ENCODE measurements around the gene DHX30. TPM values are rescaled to one million over a fixed set of nuclear protein-coding genes. Genes with fewer than 3 reads are reported as not detected.

The DHX30 gene
- total RNA-seq, 1 donor from 2014 or later = 50.0 TPM

- peaks cover 49% of the 10 kb centered on the region for H4K20me1 ChIP-seq (ENCODE audit: insufficient read depth, low read length)
- H3K4me2 ChIP-seq (ENCODE audit: low read length) = no peak overlapping the region
- Mint-ChIP-seq H3K36me3 (ENCODE audit: low read depth, unreplicated experiment) (peaks cover 14% of the 10 kb centered on the region), H3K27ac (ENCODE audit: unreplicated experiment) (no peak overlapping the region), H3K4me3 (ENCODE audit: unreplicated experiment) (no peak overlapping the region), H3K27me3 (ENCODE audit: low read depth, unreplicated experiment) (no peaks in the 10 kb centered on the region), H3K4me1 (ENCODE audit: low read depth, unreplicated experiment) (no peaks in the 10 kb centered on the region), H3K9me3 (ENCODE audit: unreplicated experiment) (peaks cover 2% of the 10 kb centered on the region)
- H3K27ac ChIP-seq (ENCODE audit: low read depth, low read length) = no peak overlapping the region
- peaks cover 29% of the 10 kb centered on the region for H3K36me3 ChIP-seq (ENCODE audit: insufficient read depth, low read length)
- no peaks in the 10 kb centered on the region for H3K9me3 ChIP-seq (ENCODE audit: insufficient read depth, low read depth, low read length)
- no peaks in the 10 kb centered on the region for H3K79me2 ChIP-seq (ENCODE audit: insufficient read depth, low read length)
- no peak overlapping the region for H3K9ac ChIP-seq (ENCODE audit: low read length)
- no peaks in the 10 kb centered on the region for H3K4me1 ChIP-seq (ENCODE audit: insufficient read depth, low read length)
- no peak overlapping the region for H3K4me3 ChIP-seq (ENCODE audit: insufficient read depth, low read depth, low read length)
- TF ChIP-seq CTCF (IDR thresholded peaks at IDR 0.05; ENCODE audit: insufficient read depth, low read depth, low read length) (no peak), EZH2 (IDR thresholded peaks at IDR 0.05; ENCODE audit: insufficient read depth, low read length) (no peak)
- H3K27me3 ChIP-seq (ENCODE audit: insufficient read depth, low read length) = no peaks in the 10 kb centered on the region
- DNase-seq (ENCODE audit: low read depth) (no peak), FAIRE-seq (no peak)
- H2AFZ ChIP-seq (ENCODE audit: low read depth, low read length) = no peak overlapping the region
These were observed 51.3 kb downstream of the DHX30 start for GRCh38 chr3:47854267-47854666.

- no peak overlapping the region for H3K4me3 Mint-ChIP-seq (ENCODE audit: unreplicated experiment)
These were observed 52.0 kb downstream of the DHX30 start for GRCh38 chr3:47854720-47855455.

More at GRCh38 chr3:47854720-47855455, 52.0 kb downstream of the DHX30 start:
- Mint-ChIP-seq H3K9me3 (ENCODE audit: unreplicated experiment) (peaks cover 2% of the 10 kb centered on the region), H3K27ac (ENCODE audit: unreplicated experiment) (no peak overlapping the region), H3K36me3 (ENCODE audit: low read depth, unreplicated experiment) (peaks cover 18% of the 10 kb centered on the region), H3K4me1 (ENCODE audit: low read depth, unreplicated experiment) (no peaks in the 10 kb centered on the region), H3K27me3 (ENCODE audit: low read depth, unreplicated experiment) (no peaks in the 10 kb centered on the region)
- peaks cover 31% of the 10 kb centered on the region for H3K36me3 ChIP-seq (ENCODE audit: insufficient read depth, low read length)
- no peaks in the 10 kb centered on the region for H3K4me1 ChIP-seq (ENCODE audit: insufficient read depth, low read length)
- FAIRE-seq (no peak), DNase-seq (ENCODE audit: low read depth) (no peak)
- no peak for TF ChIP-seq CTCF (IDR thresholded peaks at IDR 0.05; ENCODE audit: insufficient read depth, low read depth, low read length)
- no peak for TF ChIP-seq EZH2 (IDR thresholded peaks at IDR 0.05; ENCODE audit: insufficient read depth, low read length)
- H3K27me3 ChIP-seq (ENCODE audit: insufficient read depth, low read length) = no peaks in the 10 kb centered on the region
- H4K20me1 ChIP-seq (ENCODE audit: insufficient read depth, low read length) = peaks cover 43% of the 10 kb centered on the region
- no peak overlapping the region for H3K4me2 ChIP-seq (ENCODE audit: low read length)
- no peaks in the 10 kb centered on the region for H3K79me2 ChIP-seq (ENCODE audit: insufficient read depth, low read length)
- no peak overlapping the region for H3K27ac ChIP-seq (ENCODE audit: low read depth, low read length)
- H3K4me3 ChIP-seq (ENCODE audit: insufficient read depth, low read depth, low read length) = no peak overlapping the region
- H3K9ac ChIP-seq (ENCODE audit: low read length) = no peak overlapping the region
- H2AFZ ChIP-seq (ENCODE audit: low read depth, low read length) = no peak overlapping the region
- H3K9me3 ChIP-seq (ENCODE audit: insufficient read depth, low read depth, low read length) = no peaks in the 10 kb centered on the region

All from astrocyte (in vitro differentiated cells and primary cell).